Muscle of arm (tissue), 14 donors: ENCODE results near the gene GLT1D1. TPM values are rescaled to one million over a fixed set of nuclear protein-coding genes. Genes with fewer than 3 reads are reported as not detected.
"Not testable (repeated sequence)": the region's sequence is repeated elsewhere in the genome, so short reads cannot be mapped to it uniquely, and the experiment has no call there.

Experiments used
- DNase-seq: peaks from one replicate; pipeline ENCODE4 v3.0.0-alpha.2; 2013
- long read RNA-seq, 11 donors: transcript quantifications; one replicate each; lab custom pipeline, GENCODE V29; 2026
- polyA plus RNA-seq, 12 donors: library from polyadenylated mRNA; unstranded; fragments of 120-200 nt; gene quantifications; one replicate each; pipeline ENCODE4 v1.2.1, GENCODE V29; 2013; ENCODE audit not compliant: insufficient read length in 12 of 12

Gene GLT1D1
- polyA plus RNA-seq: 1 to 10 TPM in 8 of 12 donors, under 1 TPM in 2, not detected in 2; 0.81 to 1.9 (median 1.4) TPM
- long read RNA-seq, donor 1: 0 reads
- long read RNA-seq, donor 2: 0 reads
- long read RNA-seq, donor 3, partial matches to known transcripts: 0 of 1 reads
- long read RNA-seq, donor 3, other reads (novel, unspliced or antisense): 0 of 1 reads
- long read RNA-seq, donor 4: 0 reads
- long read RNA-seq, donor 5: 0 reads
- long read RNA-seq, donor 6: 0 reads
- long read RNA-seq, donor 7: 0 reads
- long read RNA-seq, donor 8: 0 reads
- long read RNA-seq, donor 9: 0 reads
- long read RNA-seq, donor 10: 0 reads
- long read RNA-seq, donor 11: 0 reads

DNA sequence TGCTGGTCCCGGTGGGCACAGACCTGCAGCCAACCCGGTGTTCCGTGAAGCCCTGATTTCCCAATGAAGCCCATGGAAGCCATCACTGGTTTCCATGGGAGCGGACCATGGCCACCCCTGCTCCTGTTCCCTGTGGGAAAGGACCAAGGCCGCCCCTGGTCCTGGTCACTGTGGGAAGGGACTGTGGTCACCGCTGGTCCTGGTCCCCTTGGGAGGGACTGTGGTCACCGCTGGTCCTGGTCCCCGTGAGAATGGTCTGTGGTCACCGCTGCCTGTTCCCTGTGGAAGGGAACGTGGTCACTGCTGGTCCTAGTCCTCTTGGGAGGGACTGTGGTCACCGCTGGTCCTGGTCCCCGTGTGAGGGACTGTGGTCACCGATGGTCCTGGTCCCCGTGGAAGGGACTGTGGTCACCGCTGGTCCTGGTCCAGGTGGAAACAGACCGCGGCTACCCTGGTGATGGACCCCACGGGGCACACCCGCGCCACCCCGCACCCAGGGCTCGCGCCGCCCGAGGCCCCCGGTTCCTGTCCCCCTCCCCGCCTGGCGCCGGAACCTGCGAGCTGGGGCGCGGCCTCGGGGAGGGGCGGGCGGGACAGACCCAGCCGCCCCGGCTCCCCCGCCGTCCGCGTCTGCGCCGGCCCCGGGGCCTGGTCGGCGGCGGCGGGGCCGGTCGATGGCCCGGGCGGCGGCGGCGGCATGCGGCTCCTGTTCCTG lies at the start of gene GLT1D1:
Gene GLT1D1 (plus strand): TSS at position 594 of the 715 bp plus-strand sequence. CDS start 104 bp downstream, at position 698.
- DNase-seq: no peak

DNA sequence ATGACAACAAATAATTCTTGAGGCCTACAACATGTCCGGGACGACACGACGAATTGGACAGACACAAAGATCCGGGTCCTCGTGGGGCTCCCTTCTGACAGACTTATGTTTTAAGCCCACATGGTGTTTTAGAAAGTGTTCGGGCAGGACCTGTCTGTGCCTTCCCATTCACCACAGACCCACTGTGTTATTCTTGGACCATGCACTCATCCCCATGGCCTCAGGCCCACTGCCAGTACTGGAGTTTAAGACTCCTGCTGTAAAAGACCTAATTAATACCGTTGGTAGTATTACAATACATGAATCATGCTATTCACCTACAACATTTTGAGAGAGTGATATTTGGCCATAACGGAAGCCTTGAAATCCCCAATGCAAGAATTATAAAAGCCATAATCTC lies 49.5 kb upstream of the GLT1D1 start:
- DNase-seq: no peak

DNA sequence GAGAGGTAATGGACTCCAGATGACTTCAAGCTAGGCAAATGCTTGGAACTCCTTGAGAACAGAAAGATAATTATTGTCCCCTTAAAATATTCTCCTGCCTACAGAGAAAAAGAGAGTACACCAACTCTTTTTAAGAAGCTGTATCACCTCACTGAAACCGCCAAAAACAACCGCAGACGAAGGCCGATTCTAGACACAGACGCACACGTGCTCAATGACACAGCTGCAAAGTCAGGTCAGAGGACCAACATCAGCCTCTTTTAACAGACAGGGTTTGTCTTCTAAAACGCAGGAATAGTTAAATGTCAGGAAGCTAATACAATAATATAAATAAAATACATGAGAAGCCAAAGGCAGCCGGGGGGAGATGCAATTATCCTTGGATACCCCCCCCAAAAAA lies 48.5 kb upstream of the GLT1D1 start:
- no peak for DNase-seq

DNA sequence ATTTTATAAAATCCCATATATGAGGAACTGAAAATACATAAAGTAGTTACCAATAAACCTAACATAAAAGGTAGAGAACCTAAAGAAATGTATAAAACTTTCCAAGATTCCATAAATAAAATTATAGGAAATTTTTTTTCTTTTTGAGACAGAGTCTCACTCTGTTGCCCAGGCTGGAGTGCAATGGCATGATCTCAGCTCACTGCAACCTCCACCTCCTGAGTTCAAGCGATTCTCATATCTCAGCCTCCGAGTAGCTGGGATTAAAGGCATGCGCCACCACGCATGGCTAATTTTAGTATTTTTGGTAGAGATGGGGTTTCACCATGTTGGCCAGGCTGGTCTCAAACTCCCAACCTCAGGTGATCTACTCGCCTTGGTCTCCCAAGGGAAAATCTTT lies 47.9 kb upstream of the GLT1D1 start:
- DNase-seq: not testable (repeated sequence)

DNA sequence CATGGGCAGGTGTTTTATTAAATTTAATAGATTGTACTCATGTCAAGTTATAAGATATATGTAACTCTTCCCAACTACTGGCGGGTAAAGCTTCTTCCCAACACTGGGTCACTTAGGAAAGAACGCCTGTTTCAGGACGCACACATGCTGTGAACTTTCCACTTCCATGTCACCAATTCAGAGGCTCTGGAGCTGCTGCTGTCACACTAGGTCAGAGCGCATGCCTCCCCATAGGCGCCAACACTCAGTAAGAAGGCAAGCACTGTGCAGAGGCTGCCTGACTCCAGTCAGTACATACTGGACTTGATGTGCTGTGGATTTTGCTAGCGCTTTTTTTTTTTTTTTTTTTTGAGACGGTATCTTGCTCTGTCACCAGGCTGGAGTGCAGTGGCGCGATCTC lies 46.7 kb upstream of the GLT1D1 start:
- DNase-seq: no peak

DNA sequence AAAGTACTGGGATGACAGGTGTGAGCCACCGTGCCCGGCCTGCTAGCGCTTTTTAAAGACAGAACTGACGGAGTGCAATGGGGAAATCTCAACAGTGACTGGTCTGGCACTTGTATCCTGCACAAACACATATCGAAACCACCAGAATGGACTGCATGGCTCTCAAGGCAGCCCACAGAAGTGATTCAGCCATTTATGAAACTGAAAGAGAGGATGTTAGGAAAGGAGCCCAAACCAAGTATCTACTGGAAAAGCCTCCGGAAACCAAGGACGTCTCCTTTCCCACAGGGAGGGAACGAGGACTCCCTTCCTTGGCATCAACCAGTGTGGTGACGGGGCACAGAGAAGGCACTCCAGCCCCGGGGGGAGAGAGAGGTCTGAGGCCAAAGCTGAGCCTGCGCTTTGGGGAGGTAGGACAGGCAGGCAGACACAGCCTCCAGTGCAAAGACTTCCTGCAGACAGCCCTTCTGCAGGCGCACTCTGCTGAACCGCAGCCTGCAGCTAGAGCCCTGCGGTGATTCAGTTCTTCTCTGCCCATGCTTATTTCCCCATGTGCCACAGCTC lies 46.0 kb upstream of the GLT1D1 start:
- no peak for DNase-seq

DNA sequence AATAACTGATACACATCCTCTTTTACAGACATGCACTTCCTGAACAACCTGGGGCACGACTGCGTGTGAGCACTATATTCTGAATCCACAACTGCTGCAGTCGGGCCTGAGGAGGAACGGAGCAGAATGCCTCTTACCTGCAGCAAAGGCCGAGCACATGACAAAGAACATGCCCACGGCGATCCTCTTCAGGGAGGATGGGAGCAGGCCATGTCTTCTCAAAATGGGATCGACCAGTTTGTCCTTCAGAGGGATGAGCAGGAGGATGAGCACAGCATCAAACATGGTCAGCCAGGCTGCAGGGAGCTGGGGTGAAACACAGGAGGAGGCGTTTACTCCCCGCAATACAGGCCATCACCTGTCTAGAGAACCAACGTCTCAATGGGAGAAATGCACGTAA lies 44.6 kb upstream of the GLT1D1 start:
- no peak for DNase-seq

DNA sequence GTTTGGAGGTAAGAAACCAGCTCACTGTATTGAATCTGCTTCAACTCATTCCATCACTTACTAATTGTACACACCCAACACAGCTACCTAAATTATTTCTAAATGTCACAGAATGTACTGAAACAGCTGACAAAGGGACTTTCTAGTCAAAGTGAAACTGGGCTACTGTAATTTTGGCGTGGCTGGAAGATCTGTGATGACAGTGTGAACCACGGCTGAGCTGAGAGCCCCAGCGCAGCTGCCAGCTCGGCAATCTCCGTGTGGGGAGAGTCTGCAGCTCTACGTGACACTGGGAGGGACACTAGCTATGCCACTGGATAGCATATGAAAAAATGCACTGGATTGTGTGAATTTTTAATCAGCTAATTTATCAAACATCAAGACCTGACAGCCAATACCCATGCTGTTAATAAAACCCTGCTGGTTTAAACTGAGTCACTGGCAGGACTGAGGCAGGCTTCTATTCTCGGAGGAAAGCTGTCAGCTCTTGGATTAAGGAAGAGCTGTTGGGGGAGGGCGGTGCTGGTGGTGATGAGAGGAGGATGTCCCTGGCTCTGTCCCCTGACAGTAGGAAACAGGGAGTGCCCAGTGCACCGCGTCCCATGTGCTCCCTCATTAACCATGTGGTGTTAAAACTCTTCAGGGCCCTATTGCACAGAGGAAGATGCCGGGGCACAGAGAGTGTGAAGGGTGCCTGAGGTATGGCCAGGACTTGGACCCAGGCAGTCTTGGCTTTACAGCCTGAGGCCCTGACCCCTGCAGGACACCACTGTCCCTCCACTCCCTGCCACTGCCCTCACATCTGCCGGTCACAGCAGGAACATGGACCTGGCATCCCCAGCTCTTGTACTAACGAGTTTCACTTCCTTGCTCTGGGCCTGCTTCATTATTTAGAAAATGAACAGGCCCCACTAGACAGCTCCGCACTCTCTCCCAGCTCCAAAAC lies 42.8 kb upstream of the GLT1D1 start:
- DNase-seq: no peak

DNA sequence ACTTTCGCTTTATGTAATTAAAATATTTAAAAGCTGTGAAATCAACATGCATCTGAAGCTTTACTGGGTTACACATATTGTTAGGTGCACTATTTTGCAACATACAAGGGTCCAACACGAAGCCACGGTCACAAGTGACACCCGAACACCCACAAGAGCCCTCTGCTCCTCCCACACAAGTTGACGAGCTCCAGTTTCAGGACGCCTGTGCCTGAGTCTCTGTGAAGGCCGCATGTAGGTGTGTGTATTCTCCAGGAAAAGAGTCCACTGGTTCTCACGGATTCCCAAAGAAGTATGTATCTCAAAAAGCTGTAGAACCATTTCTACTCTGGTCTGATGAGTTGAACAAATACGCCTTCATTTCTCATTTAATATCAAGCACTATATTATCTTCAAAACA lies 41.5 kb upstream of the GLT1D1 start:
- DNase-seq: no peak

DNA sequence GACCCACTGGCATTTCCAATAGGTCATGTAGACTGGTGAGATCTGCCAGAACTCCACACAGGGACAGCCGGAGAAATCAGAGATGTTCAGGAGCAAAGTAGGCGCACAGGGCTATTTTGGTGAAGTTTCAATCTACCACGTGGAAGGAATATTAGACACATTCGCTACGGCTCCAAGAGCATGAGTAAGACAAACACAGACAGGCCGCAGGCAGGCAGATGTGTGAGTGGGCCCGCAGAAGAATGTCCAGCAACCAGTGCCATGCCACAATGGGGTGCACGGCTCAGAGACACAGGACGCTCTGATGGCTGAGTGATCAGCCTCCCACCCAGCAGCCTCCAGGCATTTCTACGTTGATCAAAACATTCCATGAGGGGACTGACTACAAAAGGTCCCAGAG lies 39.9 kb upstream of the GLT1D1 start:
- DNase-seq: no peak

DNA sequence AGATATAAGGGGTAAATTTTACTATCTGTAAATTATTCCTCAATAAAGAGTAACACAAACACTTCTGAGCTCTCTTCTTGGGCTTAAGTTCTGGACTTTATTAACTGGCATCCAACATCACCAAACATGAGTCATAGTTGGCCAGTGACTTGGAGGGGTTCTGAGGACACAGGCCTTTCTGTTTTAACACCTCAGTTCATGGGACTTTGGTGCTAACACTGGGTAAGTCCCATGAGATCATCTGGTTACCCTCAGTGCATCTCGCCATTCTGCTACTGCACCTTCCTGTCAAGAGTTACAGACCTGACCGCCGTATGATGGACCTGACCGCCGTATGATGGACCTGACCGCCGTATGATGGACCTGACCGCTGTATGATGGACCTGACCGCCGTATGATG lies 39.4 kb upstream of the GLT1D1 start:
- DNase-seq: no peak

DNA sequence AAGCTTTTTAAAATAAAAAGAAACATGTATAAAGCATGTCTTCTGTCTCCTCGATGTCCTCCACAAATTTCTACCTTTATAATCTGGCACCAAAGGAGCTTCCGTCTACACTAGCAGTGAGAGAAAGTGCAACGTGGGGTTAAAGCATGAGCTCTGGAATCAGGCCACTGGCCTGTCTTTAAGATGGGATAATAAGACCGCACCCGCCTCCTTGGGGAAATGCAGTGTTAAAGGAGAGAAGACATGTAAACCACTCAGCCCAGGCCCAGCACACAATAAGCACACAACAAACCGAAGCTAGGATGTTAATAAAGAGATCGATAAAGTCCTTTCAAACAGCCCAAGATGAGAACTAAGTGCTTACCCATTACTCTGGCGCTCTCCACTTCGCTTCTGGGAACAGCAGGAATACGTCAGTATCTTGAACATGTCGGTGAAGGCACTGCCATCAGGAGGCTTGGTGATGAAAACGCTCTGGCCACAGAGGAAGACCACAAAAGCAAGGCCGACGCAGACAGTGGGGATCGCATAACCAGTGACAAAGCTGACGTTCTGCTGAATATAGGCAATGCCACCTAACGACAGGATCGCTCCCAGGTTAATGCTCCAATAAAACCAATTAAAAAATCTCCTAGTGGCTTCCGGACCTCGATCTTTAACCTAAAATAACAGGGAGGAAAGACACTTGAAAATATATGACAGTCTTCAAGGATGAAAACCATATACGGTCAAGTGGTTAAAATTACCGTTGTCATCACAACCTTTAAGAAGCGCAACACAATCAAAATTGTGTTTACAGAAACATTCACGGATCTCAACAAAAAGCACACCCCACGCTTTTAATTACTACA lies 38.6 kb upstream of the GLT1D1 start:
- DNase-seq: no peak

DNA sequence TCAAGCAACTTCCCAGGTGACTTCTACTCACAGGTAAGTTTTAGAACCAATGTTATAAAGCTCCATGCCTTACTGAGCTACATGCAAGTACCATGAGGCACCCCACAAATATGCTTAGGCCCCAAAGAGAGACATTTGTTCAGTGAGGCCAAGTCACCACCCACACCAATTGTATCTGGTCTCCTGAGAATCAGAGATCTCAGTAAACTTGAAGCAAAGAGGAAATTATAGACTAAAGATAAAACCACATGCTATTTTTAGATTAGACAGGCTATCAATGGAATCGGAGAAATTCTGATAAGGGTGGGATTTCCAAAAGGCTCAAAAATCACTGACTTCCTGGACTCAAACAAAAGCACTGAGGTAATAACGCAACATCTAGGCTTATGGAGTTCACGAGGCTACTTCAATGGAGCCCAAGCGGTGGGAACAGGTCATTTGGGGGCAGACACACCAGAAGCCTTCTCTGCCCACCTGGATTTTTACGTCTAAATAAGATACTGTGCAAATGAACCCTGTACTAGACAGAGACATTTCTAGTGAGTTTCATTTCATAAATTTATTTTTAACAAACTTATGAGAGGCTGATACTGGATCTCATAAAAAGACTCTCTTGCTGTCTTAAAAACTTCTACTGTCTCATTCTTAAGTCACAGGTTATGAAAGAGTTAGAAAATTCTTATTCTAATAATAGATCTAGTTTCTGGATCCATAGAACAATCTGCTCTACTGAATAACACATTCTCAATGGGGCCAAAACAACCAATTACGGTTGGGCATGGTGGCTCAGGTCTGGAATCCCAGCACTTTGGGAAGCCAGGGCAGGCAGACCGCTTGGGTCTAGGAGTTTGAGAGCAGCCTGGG lies 37.3 kb upstream of the GLT1D1 start:
- no peak for DNase-seq

DNA sequence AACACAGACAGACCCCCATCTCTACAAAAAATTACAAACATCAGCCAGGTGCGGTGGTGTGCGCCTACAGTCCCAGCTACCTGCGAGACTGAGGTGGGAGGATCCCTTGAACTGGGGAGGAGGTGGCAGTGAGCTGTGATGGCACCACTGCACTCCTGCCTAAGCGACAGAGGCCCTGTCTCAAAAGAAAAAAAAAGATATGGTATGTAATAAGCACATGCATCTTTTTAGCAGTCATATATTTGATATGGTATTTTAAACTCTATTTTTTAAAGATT lies 36.7 kb upstream of the GLT1D1 start:
- DNase-seq: no peak

DNA sequence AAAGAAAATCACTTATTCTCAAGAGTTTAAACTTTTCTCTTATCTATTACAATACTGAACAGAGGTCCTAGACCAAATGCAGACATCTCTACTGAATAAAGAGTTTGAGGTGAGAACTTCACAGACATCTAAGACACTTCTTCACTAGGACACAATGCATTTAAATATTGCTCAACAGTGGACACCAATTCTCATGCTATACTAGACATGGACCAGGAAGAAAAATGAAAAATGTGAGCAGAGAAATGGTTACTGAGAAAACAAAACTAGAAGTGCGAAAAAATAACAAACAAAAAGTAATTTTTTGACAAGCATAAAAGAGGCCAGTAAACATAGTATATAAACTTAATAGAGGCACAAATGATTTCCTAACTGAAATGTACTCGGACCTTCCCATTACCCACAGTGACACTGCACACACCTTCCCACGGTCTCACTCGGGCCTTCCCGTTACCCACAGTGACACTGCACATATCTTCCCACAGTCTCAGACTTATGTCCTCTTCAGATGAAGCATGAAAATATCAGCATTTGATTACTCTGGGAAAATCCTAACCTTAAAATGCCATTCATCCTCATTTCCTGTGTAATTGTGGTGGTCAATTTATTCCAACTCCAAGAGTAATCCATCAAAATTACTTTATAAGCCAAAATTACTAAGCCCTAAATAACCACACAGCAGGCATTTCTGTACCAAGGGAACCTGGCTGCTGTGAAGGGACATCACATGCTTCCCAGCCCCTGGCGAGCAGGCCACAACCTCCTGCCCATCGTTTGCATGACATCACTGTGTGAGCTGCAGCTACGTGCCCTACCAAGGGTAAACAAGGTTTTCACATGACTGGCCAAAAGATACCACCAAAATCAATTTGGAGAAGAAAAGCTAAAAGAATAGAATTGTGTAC lies 35.9 kb upstream of the GLT1D1 start:
- DNase-seq: no peak

DNA sequence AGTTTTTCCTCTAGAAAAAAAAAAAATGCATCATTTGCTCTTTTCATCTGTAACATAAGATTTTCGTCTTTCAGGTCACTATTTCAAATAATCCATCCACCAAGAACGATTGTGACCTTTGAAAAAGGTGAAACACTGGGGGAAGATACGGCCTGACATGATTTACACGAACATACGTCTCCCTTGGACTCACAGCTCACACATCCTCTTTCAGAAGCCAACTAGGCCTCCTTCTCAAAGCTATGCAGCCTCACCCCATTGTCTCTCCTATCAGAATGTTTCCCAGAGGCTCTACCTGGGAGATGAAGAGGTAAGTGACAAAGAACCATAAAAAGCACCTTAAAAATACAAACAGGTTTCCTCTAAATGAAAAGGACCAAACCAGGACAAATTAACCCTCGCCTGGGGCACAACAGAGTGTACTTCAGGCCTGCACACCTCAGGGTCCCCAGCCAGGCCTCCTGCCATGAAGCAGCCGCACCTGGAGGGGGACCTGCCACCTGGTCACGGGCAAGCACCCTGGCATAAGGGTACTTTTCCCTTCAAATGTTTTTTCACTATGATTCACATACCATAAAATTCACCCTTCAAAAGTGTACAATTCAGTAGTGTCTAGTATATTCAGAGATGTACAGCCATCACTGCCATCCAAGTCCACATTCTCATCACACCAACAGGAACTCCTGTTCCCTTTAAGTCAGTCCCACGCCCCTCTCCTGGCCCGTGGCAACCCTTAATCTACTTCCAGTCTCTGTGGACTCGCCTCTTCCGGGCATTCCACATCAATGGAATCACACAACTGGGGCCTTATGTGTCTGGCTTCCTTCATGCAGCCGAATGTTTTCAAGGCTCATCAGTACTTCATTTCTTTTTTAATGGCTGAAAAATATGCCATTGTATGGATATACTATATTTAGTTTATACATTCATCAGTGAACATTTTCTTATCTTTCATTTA lies 34.9 kb upstream of the GLT1D1 start:
- DNase-seq: no peak

DNA sequence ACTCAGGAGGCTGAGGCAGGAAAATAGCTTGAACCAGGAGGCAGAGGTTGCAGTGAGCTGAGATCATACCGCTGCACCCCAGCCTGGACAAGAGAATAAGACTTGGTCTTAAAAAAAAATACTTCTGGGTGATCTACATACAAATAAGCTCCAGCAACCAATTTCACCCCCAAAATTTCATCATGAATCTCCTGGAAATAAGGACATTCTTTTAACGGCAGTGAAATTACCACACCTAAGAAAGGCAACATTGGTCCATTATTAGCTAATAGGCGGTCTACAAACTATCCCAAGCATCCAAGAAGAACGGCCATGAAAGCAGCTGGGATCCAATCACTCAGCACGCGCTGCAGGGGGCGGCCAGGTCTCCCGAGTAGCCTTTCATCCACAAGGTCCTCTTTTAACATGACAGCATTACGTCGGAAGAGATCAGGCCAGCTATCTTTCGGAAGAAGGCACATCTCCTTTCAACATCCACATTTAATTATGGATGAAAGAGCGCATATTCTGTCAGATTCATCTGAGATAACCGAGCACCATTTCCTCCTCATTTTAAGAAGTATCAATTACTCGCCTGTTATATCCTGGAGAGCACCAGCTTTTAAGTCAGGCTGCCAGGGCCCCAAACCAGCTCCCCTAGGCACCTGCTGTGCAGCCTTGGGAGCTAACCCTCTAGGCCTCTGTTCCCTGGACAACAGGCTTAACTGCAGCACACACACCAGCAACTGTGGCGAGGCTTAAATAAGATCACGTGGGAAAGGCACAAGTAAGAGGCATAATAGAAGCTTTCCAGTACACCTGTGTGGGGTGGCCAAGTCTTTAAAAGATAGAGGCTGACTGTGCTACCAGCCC lies 33.8 kb upstream of the GLT1D1 start:
- no peak for DNase-seq
